K562 (cell line): ENCODE measurements around the gene SEC24C. TPM values are rescaled to one million over a fixed set of nuclear protein-coding genes. Genes with fewer than 3 reads are reported as not detected.

Experiments used
- CBX1 ChIP-seq: sonication (generic); IDR thresholded peaks from 2 replicates; pipeline ENCODE4 v1.6.1; 2016; ENCODE audit warnings: antibody characterized with exemption, low read depth, mild to moderate bottlenecking
- CBX3 ChIP-seq, 2 experiments: IDR thresholded peaks; 1 replicate in 1 of 2; 2 replicates in 1 of 2; pipeline ENCODE4 v1.6.1; 2012; ENCODE audit warnings: inconsistent platforms in 2 of 2, low read length in 2 of 2, borderline replicate concordance in 1 of 2, control low read depth in 1 of 2
- E2F5 ChIP-seq: sonication (generic); formaldehyde crosslinking; IDR thresholded peaks from 2 replicates; pipeline ENCODE4 v1.8.0; 2022; ENCODE audit warnings: mild to moderate bottlenecking, missing genetic modification reagents
- FIP1L1 ChIP-seq: fragments of 200-400 bp; formaldehyde crosslinking; IDR thresholded peaks from 2 replicates; pipeline ENCODE4 v1.6.1; 2018; ENCODE audit warnings: mild to moderate bottlenecking, low read depth, low read length; ENCODE audit not compliant: poor library complexity, severe bottlenecking
- HINFP ChIP-seq: fragments of 450-650 bp; conservative IDR thresholded peaks from 2 replicates; pipeline ENCODE4 v1.6.1; 2016; ENCODE audit warnings: missing genetic modification characterization, low read depth, mild to moderate bottlenecking, control low read depth, missing compliant biosample characterization
- KDM1A ChIP-seq, 2 experiments: fragments of 450-650 bp; IDR thresholded peaks; 2 replicates each; pipeline ENCODE4 v1.6.1; 2016; ENCODE audit warnings: mild to moderate bottlenecking in 2 of 2
- NCOA1 ChIP-seq: fragments of 450-650 bp; IDR thresholded peaks from 2 replicates; pipeline ENCODE4 v1.6.1; 2016; ENCODE audit warnings: low read depth
- PKNOX1 ChIP-seq: fragments of 450-650 bp; IDR thresholded peaks from 2 replicates; pipeline ENCODE4 v1.6.1; 2016
- RBM22 ChIP-seq: fragments of 200-400 bp; formaldehyde crosslinking; IDR thresholded peaks from 2 replicates; pipeline ENCODE4 v1.6.1; 2018; ENCODE audit warnings: low read length, low read depth; ENCODE audit not compliant: poor library complexity, severe bottlenecking
- SLC30A9 ChIP-seq: fragments of 250-450 bp; sonication (Bioruptor Pico); IDR thresholded peaks from 2 replicates; pipeline ENCODE4 v1.8.0; 2022; ENCODE audit warnings: mild to moderate bottlenecking, moderate library complexity
- SRSF9 ChIP-seq: fragments of 200-400 bp; formaldehyde crosslinking; IDR thresholded peaks from 2 replicates; pipeline ENCODE4 v1.6.1; 2017; ENCODE audit warnings: low read depth, low read length, borderline replicate concordance
- TCF3 ChIP-seq: sonication (generic); formaldehyde crosslinking; IDR thresholded peaks from 2 replicates; pipeline ENCODE4 v1.4.0; 2020; ENCODE audit warnings: mild to moderate bottlenecking, missing genetic modification reagents
- VEZF1 ChIP-seq: fragments of 200-800 bp; sonication (Bioruptor generic); IDR thresholded peaks from 2 replicates; pipeline ENCODE4 v1.6.1; 2017; ENCODE audit warnings: missing genetic modification characterization, missing compliant biosample characterization
- YBX1 ChIP-seq: fragments of 450-650 bp; IDR thresholded peaks from 2 replicates; pipeline ENCODE4 v1.7.1; 2016; ENCODE audit warnings: mild to moderate bottlenecking
- ZFP1 ChIP-seq: fragments of 450-650 bp; formaldehyde crosslinking; IDR thresholded peaks from 2 replicates; pipeline ENCODE4 v1.4.0; 2020; ENCODE audit warnings: mild to moderate bottlenecking, mixed read lengths
- ZNF165 ChIP-seq: fragments of 250-450 bp; sonication (Bioruptor Pico); IDR thresholded peaks from 2 replicates; pipeline ENCODE4 v1.4.0; 2020; ENCODE audit warnings: borderline replicate concordance
- polyA plus RNA-seq, 8 experiments: library from polyadenylated mRNA; depleted of rRNA in 4 of 8; stranded (reverse) in 5 of 8; unstranded in 3 of 8; fragments of >200 nt; fragmentation: Nextera tagmentation in 2 of 8; fragmentation: Illumina TruSeq in 1 of 8; extraction: Ambion mirVana in 2 of 8; extraction: Trizol in 1 of 8; gene quantifications; 2 replicates each; pipeline versions ENCODE4 v1.2.1 to v1.2.3, GENCODE V29; 2011 to 2014; ENCODE audit warnings: inconsistent platforms in 1 of 8, missing spikeins in 1 of 8
- total RNA-seq, 7 experiments: library from RNA; depleted of rRNA in 6 of 7; stranded (reverse); fragments of >200 nt in 6 of 7; fragmentation: Illumina TruSeq in 2 of 7; extraction: Trizol in 2 of 7; gene quantifications; 2 replicates each; pipeline versions ENCODE4 v1.2.1 to v1.2.3, GENCODE V29; 2011 to 2021; ENCODE audit warnings: low replicate concordance in 1 of 7

The SEC24C gene
- total and polyA plus RNA-seq, 9 of the 15 experiments (the other 6 are each of a cell fraction or from before 2014, with no cell fraction given), result 19.0 to 115 (median 70.5) TPM

GRCh38 chr10:73781879-73782748 is 37.9 kb downstream of the SEC24C start, which contains the start of gene CHCHD1 (continued):
- no peak for TF ChIP-seq SLC30A9 (CRISPR knock-in tag)
- 0 out of 2 replicates have a peak, but pooled peaks have one; percentile 16 for TF ChIP-seq PKNOX1
- TF ChIP-seq SRSF9, result no peak
- TF ChIP-seq VEZF1 (CRISPR knock-in tag), result peak; percentile 29
- TF ChIP-seq NCOA1, result peak; percentile 42; the same call in 1 of the 2 replicates
- no peak for TF ChIP-seq CBX3 (IDR thresholded peaks at IDR 0.05; ENCODE audit: borderline replicate concordance in 1 of 2, low read length in 2 of 2)
- peak; percentile 86; the same call in 1 of the 2 replicates for TF ChIP-seq CBX1
- TF ChIP-seq HINFP (tag), result no peak
- TF ChIP-seq ZNF165 (CRISPR knock-in tag), result no peak
- TF ChIP-seq TCF3 (CRISPR knock-in tag), result 0 out of 2 replicates have a peak, but pooled peaks have one; percentile 19
- no peak for TF ChIP-seq RBM22
- peak; percentile 89 for TF ChIP-seq FIP1L1
- TF ChIP-seq ZFP1 (CRISPR knock-in tag), result no peak
- no peak for TF ChIP-seq KDM1A (IDR thresholded peaks at IDR 0.05)
- 0 out of 2 replicates have a peak, but pooled peaks have one; percentile 70 for TF ChIP-seq E2F5 (CRISPR knock-in tag)
- TF ChIP-seq YBX1, result no peak
